Activated CD8-positive, alpha-beta memory T cell treated with anti-CD3 and anti-CD28 coated beads, Interleukin-2, amount 10 ng/mL, durations not matched to agents 7 days and 5 days (primary cell): ENCODE measurements around the gene GORASP1. TPM values are rescaled to one million over a fixed set of nuclear protein-coding genes. Genes with fewer than 3 reads are reported as not detected.
A peak's percentile ranks its signal among the peaks of the same experiment; 100 is the strongest.

Experiments
- ATAC-seq: fragments of 150-1000 bp; cut with Tn5 transposase; one replicate; pipeline ENCODE4 v1.10.0; 2021; ENCODE audit warnings: moderate library complexity
- CTCF ChIA-PET: fragments of 350-600 bp; sonication (Branson Sonifier 250); formaldehyde crosslinking; loops from one replicate; lab custom pipeline; 2021; ENCODE audit warnings: antibody characterized with exemption; lab: Charles Lee
- DNase-seq: peaks from one replicate; pipeline ENCODE4 v3.0.0-alpha.2; 2020
- H3K27ac Mint-ChIP-seq: one replicate; pipeline ENCODE4 v1.8.0; 2021; ENCODE audit warnings: mild to moderate bottlenecking, mixed read lengths
- H3K27me3 Mint-ChIP-seq: one replicate; pipeline ENCODE4 v1.8.0; 2021; ENCODE audit warnings: mixed read lengths
- H3K36me3 Mint-ChIP-seq: one replicate; pipeline ENCODE4 v1.8.0; 2021; ENCODE audit warnings: mild to moderate bottlenecking, mixed read lengths
- H3K4me1 Mint-ChIP-seq: one replicate; pipeline ENCODE4 v1.8.0; 2021; ENCODE audit warnings: mixed read lengths
- H3K4me3 Mint-ChIP-seq: one replicate; pipeline ENCODE4 v1.8.0; 2021; ENCODE audit warnings: mild to moderate bottlenecking, moderate library complexity, mixed read lengths
- H3K9me3 Mint-ChIP-seq: one replicate; pipeline ENCODE4 v1.8.0; 2022; ENCODE audit warnings: low read depth, mixed read lengths
- total RNA-seq, 2 experiments: library from RNA; stranded (reverse); gene quantifications; one replicate each; pipeline ENCODE4 v1.2.3, GENCODE V29; 2021

Gene GORASP1
- total RNA-seq, 2 experiments from 2014 or later = 28.8 to 32.0 TPM

DNA sequence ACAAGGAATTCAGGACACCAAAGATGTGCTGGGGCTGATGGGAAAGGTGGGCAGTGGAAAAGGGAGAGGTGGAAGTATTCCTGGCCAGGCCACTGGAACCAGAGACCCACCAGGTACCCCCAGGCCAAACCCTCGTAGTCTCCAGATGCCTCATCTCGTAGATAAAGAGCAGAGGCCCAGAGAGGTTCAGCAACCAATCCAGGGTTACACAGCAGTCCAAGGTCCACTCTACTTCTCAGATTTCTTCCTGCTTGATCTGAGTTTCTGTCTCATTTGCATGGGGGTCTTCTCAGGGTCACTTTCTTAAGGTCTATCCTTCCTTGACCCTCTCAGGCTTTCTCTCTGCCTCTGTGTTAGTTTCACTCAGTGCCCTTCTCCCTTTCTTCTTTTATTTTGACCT is 5.1 kb upstream of the GORASP1 start:
- Mint-ChIP-seq H3K4me3 (no peak overlapping the region), H3K36me3 (peaks cover 3% of the 10 kb centered on the region), H3K9me3 (no peaks in the 10 kb centered on the region), H3K27me3 (peaks cover 7% of the 10 kb centered on the region), H3K4me1 (peaks cover 20% of the 10 kb centered on the region), H3K27ac (no peak overlapping the region)
- CTCF ChIA-PET = no interaction called here
- DNase-seq = no peak
- ATAC-seq = no peak

DNA sequence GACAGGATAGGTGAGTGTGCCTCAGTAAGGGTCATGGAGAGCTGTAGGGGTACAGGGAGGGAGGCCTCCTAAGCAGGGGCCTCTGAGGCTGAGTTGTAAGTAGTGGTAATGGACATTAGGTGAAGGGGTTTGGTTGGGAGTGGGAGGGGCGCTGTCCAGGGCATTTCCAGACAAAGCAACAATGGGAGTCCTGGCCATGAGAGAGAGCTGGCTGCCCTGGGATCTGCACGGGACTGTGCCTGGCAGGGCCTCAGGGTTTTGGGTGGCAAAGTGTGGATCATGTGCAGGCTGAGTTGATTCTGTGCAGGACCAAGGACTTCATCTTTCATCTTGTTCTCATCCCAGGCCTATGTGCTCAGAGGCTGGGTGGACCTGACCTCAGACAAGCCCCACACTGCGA is 4.7 kb upstream of the GORASP1 start:
- no peaks in the 10 kb centered on the region for H3K9me3 Mint-ChIP-seq
- H3K4me3 Mint-ChIP-seq = no peak overlapping the region
- H3K4me1 Mint-ChIP-seq = peaks cover 20% of the 10 kb centered on the region
- H3K36me3 Mint-ChIP-seq = peaks cover 3% of the 10 kb centered on the region
- no peak overlapping the region for H3K27ac Mint-ChIP-seq
- CTCF ChIA-PET = no interaction called here
- peaks cover 7% of the 10 kb centered on the region for H3K27me3 Mint-ChIP-seq
- DNase-seq (no peak), ATAC-seq (no peak)

DNA sequence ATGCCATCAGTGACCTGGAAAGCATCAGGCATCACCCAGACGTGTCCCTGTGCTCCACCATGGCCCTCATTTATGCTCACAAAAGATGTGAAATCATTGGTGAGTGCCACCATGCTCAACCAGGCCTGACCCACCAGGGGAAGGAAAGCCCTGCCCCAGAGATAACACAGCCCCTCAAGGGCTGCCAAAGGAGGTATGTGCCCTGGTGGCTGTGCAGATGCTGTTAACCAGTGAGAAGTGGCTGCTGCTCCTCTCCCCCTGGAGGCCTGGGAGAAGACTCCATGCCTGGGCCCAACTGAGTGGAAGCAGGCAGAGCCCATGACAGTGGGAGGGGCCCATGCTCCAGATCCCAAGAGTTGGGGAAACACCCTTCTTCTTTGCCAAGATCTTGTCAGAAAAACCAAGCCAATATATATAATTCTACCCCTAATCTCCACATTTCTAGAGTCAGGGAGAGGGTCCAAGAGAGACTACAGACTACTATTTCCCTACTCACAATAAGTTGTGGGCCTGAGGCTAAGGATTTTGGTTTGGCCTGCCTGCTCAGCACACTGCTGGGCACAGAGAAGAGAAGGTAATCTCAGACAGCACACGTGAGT is 2.7 kb upstream of the GORASP1 start:
- ATAC-seq (no peak), DNase-seq (peak; percentile 40)
- CTCF ChIA-PET = interaction anchor here (0.8 to 5.7 kb wide), 5 partner anchors 18 to 182 kb away, joined by 3 to 37 read pairs (median 4); no protein-coding TSS in a partner anchor
- peaks cover 37% of the 10 kb centered on the region for H3K4me1 Mint-ChIP-seq
- H3K4me3 Mint-ChIP-seq = no peak overlapping the region
- peaks cover 10% of the 10 kb centered on the region for H3K27me3 Mint-ChIP-seq
- H3K27ac Mint-ChIP-seq = no peak overlapping the region
- no peaks in the 10 kb centered on the region for H3K9me3 Mint-ChIP-seq
- peaks cover 3% of the 10 kb centered on the region for H3K36me3 Mint-ChIP-seq

DNA sequence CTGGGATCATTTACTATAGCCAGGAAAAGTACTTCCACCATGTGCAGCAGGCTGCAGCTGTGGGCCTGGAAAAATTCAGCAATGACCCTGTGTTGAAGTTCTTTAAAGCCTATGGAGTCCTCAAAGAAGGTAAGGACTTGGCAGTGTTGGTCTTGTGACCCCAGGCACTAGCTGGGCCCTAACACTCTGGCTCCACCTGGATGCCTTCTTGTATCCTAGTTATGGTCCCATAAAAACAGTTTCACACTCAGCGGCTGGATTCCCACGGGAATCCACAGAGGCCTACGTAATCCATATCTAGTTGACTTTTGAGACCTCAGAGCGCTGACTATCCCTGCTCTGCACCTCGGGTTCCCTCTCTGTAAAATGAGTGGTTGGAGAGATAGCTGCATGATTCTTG is 1.7 kb upstream of the GORASP1 start:
- DNase-seq (peak; percentile 37), ATAC-seq (no peak)
- Mint-ChIP-seq H3K27me3 (peaks cover 10% of the 10 kb centered on the region), H3K4me1 (peaks cover 40% of the 10 kb centered on the region), H3K4me3 (no peak overlapping the region), H3K27ac (peak overlapping the region; percentile 85), H3K36me3 (peaks cover 3% of the 10 kb centered on the region), H3K9me3 (no peaks in the 10 kb centered on the region)
- CTCF ChIA-PET = interaction anchor here (0.8 to 5.7 kb wide), 11 partner anchors 9 to 183 kb away, joined by 3 to 37 read pairs (median 3); no protein-coding TSS in a partner anchor

DNA sequence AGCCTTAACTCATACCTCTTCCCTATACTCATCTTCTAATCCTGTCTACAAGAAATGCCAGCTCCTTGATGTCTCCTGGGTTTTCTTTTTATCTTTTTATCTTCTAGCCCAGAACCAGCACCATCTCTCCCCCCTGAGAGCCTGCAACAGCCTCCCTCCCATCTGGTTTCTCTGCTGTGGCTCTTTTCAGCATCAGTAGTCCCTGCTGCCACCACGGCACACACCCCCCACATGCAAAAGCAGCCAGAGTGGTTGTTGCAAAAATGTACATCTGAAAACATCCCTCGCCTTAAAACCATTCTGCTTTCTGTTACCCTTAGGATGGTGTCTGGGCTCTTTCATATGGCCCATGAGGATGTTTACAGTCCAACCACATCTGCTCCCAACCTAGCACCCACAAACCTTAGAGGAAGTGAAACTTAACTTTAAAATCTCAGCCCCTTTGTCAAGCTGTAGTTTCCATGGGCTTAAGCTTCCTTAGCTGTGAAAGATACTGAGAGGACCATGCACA is 828 bp upstream of the GORASP1 start:
- peaks cover 41% of the 10 kb centered on the region for H3K4me1 Mint-ChIP-seq

DNA sequence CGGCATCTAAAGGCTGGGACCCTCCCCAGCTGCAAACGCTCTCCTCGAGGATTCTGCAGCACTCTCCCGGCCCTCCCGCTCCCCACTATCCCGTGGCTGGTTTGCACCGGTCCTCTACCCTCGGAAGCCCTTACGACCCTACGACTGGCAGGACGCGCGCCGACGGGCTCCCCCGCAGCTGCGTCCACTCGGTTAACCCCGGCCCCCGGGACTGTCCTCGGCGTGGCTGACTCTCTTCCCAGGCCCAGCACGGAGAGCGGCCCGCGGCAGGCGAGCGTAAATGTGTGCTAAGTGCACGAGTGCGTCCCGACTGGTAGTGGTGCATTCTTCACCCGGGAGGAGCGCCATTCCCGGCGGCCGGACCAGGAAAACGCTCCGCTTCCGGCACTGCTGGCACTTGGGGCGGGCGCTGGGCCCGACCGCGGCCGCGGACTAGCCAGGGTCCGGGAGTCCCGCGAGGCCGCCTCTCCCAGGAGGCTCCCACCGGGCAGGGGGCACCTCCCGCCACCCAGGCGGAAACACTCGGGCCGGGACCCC is 508 bp downstream of the GORASP1 start:
- peaks cover 41% of the 10 kb centered on the region for H3K4me1 Mint-ChIP-seq
- H3K4me3 Mint-ChIP-seq = peak overlapping the region; percentile 80
- H3K36me3 Mint-ChIP-seq = peaks cover 3% of the 10 kb centered on the region
- H3K27ac Mint-ChIP-seq = peak overlapping the region; percentile 56
- H3K9me3 Mint-ChIP-seq = no peaks in the 10 kb centered on the region
- CTCF ChIA-PET = interaction anchor here (1.0 to 5.7 kb wide), 8 partner anchors 12 to 185 kb away, joined by 3 to 37 read pairs (median 7); no protein-coding TSS in a partner anchor
- DNase-seq (no peak), ATAC-seq (peak; percentile 11)
- H3K27me3 Mint-ChIP-seq = peaks cover 10% of the 10 kb centered on the region

More for the DNA sequence above, 828 bp upstream of the GORASP1 start:
- peak; percentile 81 for DNase-seq
- CTCF ChIA-PET = interaction anchor here (0.6 to 5.7 kb wide), 11 partner anchors 10 to 184 kb away, joined by 3 to 37 read pairs (median 3); no protein-coding TSS in a partner anchor
- H3K9me3 Mint-ChIP-seq = no peaks in the 10 kb centered on the region
- H3K4me3 Mint-ChIP-seq = peak overlapping the region; percentile 92
- H3K27me3 Mint-ChIP-seq = peaks cover 10% of the 10 kb centered on the region
- H3K36me3 Mint-ChIP-seq = peaks cover 3% of the 10 kb centered on the region
- H3K27ac Mint-ChIP-seq = peak overlapping the region; percentile 85
- peak; percentile 58 for ATAC-seq

DNA sequence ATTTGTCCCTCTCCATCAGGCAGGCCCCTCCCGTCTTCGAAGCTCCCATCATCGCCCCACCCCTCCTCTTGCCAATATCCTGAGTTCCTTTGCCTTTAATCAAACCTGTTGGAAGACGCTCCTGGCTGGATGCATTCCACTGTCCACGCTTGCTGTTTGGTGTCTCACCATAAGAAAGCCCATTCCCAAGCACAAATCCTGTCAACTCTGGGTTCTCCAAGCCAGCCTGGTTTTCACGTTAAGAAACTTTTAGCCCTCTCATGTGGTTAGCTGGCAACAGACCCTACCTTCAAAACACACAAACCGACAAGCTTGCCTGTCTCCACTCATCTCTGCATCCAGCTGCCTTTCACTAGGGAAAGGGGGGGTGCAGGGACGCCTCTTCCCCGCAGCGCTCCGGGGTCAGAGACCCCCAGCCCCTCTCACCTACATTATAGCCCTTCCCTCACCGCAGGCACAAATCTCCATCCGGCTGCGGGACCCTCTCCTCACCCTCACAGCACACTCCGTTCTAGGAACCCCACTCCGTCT is 1.1 kb downstream of the GORASP1 start:
- peak overlapping the region; percentile 80 for H3K4me3 Mint-ChIP-seq
- H3K27me3 Mint-ChIP-seq = peaks cover 10% of the 10 kb centered on the region
- CTCF ChIA-PET = interaction anchor here (1.0 to 5.7 kb wide), 9 partner anchors 12 to 185 kb away, joined by 3 to 37 read pairs (median 4); no protein-coding TSS in a partner anchor
- peak overlapping the region; percentile 56 for H3K27ac Mint-ChIP-seq
- H3K4me1 Mint-ChIP-seq = peaks cover 41% of the 10 kb centered on the region
- H3K9me3 Mint-ChIP-seq = no peaks in the 10 kb centered on the region
- DNase-seq (peak; percentile 37), ATAC-seq (no peak)
- peaks cover 3% of the 10 kb centered on the region for H3K36me3 Mint-ChIP-seq

DNA sequence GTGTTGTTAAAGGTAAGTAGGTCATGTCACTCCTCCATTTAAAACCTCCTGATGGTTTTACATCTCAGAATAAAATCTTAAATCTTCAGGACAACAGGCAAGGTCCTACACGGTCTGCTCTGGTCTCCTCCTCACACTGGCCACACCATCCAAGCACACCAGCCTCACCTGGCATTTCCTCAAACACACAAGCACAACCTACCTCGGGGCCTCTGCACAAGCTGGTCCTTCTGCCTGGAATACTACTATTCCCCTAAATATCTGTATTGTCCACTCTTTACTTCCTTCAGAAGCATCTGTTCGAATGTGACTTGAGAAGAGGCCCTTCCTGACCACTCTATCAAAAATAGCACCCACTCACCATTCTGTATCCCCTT is 1.8 kb downstream of the GORASP1 start:
- ATAC-seq (no peak), DNase-seq (no peak)
- CTCF ChIA-PET = interaction anchor here (1.0 to 5.7 kb wide), 8 partner anchors 11 to 186 kb away, joined by 3 to 37 read pairs (median 4); no protein-coding TSS in a partner anchor
- Mint-ChIP-seq H3K4me1 (peaks cover 43% of the 10 kb centered on the region), H3K27ac (no peak overlapping the region), H3K27me3 (peaks cover 10% of the 10 kb centered on the region), H3K36me3 (peaks cover 3% of the 10 kb centered on the region), H3K4me3 (peak overlapping the region; percentile 80), H3K9me3 (no peaks in the 10 kb centered on the region)

DNA sequence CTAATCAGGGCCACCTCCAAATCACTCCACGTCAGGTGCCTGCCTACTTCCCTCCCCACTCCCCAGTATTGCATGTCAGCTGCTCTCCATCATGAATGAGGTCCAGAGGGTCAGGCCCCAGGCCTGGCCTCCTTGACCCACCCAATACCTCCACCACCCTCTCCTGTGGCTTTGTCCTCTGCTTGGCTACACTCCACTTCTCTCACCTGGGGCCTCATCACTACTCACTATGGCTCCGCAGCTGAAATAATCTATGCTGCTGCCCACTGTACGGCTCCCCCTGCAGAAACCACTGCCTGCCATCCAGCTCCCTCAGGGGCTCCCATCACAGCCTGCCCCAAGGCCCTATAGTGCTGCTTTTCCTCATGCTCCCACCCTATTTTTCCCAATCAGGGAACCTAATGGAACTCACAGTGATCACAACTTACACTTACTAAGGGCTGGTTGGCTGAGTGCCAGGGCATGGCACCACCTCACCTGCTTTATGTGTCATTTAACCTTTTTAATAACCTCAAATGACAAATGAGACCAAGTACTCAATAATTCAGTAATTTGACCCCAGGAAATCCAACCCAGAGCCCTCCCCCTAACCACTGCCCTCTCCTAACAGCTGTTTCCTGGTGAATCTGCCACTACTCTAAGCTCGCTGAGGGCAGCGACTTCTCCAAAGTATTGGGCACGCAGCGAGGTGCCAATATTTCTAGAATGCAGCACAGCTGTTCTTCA is 2.3 kb downstream of the GORASP1 start:
- Mint-ChIP-seq H3K4me1 (peaks cover 43% of the 10 kb centered on the region), H3K27me3 (peaks cover 9% of the 10 kb centered on the region), H3K9me3 (no peaks in the 10 kb centered on the region), H3K27ac (no peak overlapping the region), H3K4me3 (no peak overlapping the region), H3K36me3 (peaks cover 3% of the 10 kb centered on the region)
- no peak for DNase-seq
- CTCF ChIA-PET = interaction anchor here (0.8 to 5.7 kb wide), 9 partner anchors 11 to 241 kb away, joined by 3 to 37 read pairs (median 4); no protein-coding TSS in a partner anchor
- no peak for ATAC-seq

DNA sequence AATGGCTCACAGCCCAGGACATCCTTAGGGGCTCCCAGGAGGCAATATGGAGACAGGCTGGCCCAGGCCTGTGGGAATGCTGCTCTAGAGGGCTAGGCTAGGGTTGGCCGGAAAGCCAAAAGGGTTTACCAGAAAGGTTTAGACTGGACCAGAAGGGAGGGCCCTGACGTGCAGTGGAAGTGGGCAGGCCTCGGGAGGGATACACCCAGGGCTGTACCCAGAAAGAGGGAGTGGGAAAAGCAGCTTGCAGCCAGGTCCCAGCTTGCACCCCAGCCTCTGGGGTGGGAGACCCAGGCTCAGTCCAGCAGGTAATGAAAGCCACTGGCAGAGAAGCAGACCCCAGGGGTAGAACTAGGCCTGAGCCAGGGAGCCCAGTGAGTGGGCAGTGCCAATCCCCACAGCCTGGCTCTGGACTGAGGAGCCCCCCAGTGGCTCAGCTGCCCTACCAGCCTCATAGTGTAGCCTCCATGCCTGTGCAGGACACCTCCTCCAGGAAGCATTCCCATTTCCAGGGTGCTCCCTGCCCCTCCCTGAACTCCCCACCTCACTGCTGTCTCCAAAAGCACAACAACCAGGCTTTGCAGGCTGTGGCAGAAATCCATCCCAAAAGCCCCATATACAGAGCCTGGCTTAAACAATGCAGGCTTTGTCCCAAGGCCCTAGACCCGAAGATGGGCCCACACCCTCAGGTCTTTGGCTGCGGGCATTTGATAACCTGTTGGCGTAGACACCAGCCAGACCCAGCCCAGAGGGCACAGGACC is 3.5 kb downstream of the GORASP1 start:
- CTCF ChIA-PET = interaction anchor here (0.8 to 2.7 kb wide), 4 partner anchors 54 to 243 kb away, joined by 3 to 9 read pairs (median 4); no protein-coding TSS in a partner anchor
- H3K36me3 Mint-ChIP-seq = peaks cover 3% of the 10 kb centered on the region
- peaks cover 38% of the 10 kb centered on the region for H3K4me1 Mint-ChIP-seq
- no peak overlapping the region for H3K4me3 Mint-ChIP-seq
- no peaks in the 10 kb centered on the region for H3K9me3 Mint-ChIP-seq
- peaks cover 4% of the 10 kb centered on the region for H3K27me3 Mint-ChIP-seq
- DNase-seq (no peak), ATAC-seq (no peak)
- H3K27ac Mint-ChIP-seq = no peak overlapping the region

DNA sequence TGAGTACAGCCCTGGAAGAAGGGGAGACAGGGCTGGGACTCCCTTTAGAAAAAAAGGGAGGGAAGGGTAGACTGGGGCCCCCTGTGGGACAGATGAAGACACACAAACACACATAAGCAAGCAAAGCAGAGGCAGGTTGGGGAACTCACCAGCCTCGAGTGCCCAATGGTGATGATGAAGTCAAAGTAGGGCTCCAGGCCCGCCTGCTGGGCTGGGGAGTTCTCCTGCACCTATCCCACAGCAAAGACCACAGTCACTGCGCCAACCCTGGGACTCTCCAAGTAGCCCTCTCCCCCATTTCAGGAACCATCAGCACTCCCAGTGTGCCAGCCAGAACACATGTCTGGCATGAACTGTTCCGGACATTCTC is 4.1 kb downstream of the GORASP1 start:
- Mint-ChIP-seq H3K36me3 (peaks cover 1% of the 10 kb centered on the region), H3K27ac (no peak overlapping the region), H3K27me3 (peaks cover 4% of the 10 kb centered on the region), H3K4me3 (no peak overlapping the region), H3K9me3 (no peaks in the 10 kb centered on the region), H3K4me1 (peaks cover 32% of the 10 kb centered on the region)
- CTCF ChIA-PET = interaction anchor here (1.1 to 1.5 kb wide), 4 partner anchors 23 to 185 kb away, joined by 3 to 6 read pairs (median 4); no protein-coding TSS in a partner anchor
- DNase-seq (no peak), ATAC-seq (no peak)
